Measurements from ENCODE around the gene KIF5C. TPM values are rescaled to one million over a fixed set of nuclear protein-coding genes. Genes with fewer than 3 reads are reported as not detected.

KIF5C gene
- total RNA-seq, 1 donor from 2014 or later = 63.3 TPM

GRCh38 chr2:149008381-149008780 is 133.4 kb downstream of the KIF5C start:
- H3K9me3 Mint-ChIP-seq = no peaks in the 10 kb centered on the region
- no peak for TF ChIP-seq CTCF (conservative IDR thresholded peaks at IDR 0.05)
- peaks cover 4% of the 10 kb centered on the region for H3K4me1 Mint-ChIP-seq
- H3K36me3 Mint-ChIP-seq (ENCODE audit: low read depth) = peaks cover 23% of the 10 kb centered on the region
- H3K27me3 Mint-ChIP-seq (ENCODE audit: low read depth) = no peaks in the 10 kb centered on the region
- no peak overlapping the region for H3K4me3 Mint-ChIP-seq
- peak overlapping the region; percentile 35 for H3K27ac Mint-ChIP-seq (ENCODE audit: unreplicated experiment)
- no peak for DNase-seq (ENCODE audit: low read depth, low spot score)

- TF ChIP-seq CTCF (conservative IDR thresholded peaks at IDR 0.05) = no peak
- no peak overlapping the region for H3K4me3 Mint-ChIP-seq
- H3K9me3 Mint-ChIP-seq = no peaks in the 10 kb centered on the region
- H3K27me3 Mint-ChIP-seq (ENCODE audit: low read depth) = no peaks in the 10 kb centered on the region
- no peak for DNase-seq (ENCODE audit: low read depth, low spot score)
- H3K27ac Mint-ChIP-seq (ENCODE audit: unreplicated experiment) = no peak overlapping the region
- peaks cover 17% of the 10 kb centered on the region for H3K36me3 Mint-ChIP-seq (ENCODE audit: low read depth)
- H3K4me1 Mint-ChIP-seq = peaks cover 4% of the 10 kb centered on the region
Observed at GRCh38 chr2:149009576-149010461, 134.8 kb downstream of the KIF5C start.

GRCh38 chr2:149012545-149012944 is 137.5 kb downstream of the KIF5C start:
- TF ChIP-seq CTCF (conservative IDR thresholded peaks at IDR 0.05) = no peak
- Mint-ChIP-seq H3K36me3 (ENCODE audit: low read depth) (peaks cover 15% of the 10 kb centered on the region), H3K27me3 (ENCODE audit: low read depth) (no peaks in the 10 kb centered on the region), H3K9me3 (no peaks in the 10 kb centered on the region), H3K27ac (ENCODE audit: unreplicated experiment) (no peak overlapping the region), H3K4me3 (no peak overlapping the region), H3K4me1 (peaks cover 4% of the 10 kb centered on the region)
- no peak for DNase-seq (ENCODE audit: low read depth, low spot score)

GRCh38 chr2:149015501-149015900 is 140.5 kb downstream of the KIF5C start:
- no peak for DNase-seq (ENCODE audit: low read depth, low spot score)
- no peaks in the 10 kb centered on the region for H3K9me3 Mint-ChIP-seq
- TF ChIP-seq CTCF (conservative IDR thresholded peaks at IDR 0.05) = no peak
- H3K36me3 Mint-ChIP-seq (ENCODE audit: low read depth) = peaks cover 9% of the 10 kb centered on the region
- H3K27me3 Mint-ChIP-seq (ENCODE audit: low read depth) = no peaks in the 10 kb centered on the region
- H3K27ac Mint-ChIP-seq (ENCODE audit: unreplicated experiment) = no peak overlapping the region
- H3K4me3 Mint-ChIP-seq = no peak overlapping the region
- peaks cover 5% of the 10 kb centered on the region for H3K4me1 Mint-ChIP-seq

GRCh38 chr2:149015926-149016563 is 141.0 kb downstream of the KIF5C start:
- Mint-ChIP-seq H3K9me3 (no peaks in the 10 kb centered on the region), H3K4me1 (peaks cover 5% of the 10 kb centered on the region), H3K27me3 (ENCODE audit: low read depth) (no peaks in the 10 kb centered on the region), H3K4me3 (no peak overlapping the region), H3K27ac (ENCODE audit: unreplicated experiment) (no peak overlapping the region), H3K36me3 (ENCODE audit: low read depth) (peaks cover 10% of the 10 kb centered on the region)
- no peak for DNase-seq (ENCODE audit: low read depth, low spot score)
- no peak for TF ChIP-seq CTCF (conservative IDR thresholded peaks at IDR 0.05)

Data from neural crest cell (in vitro differentiated cells).